ENCODE results near the gene TMED10.
"Not testable (repeated sequence)": the region's sequence is repeated elsewhere in the genome, so short reads cannot be mapped to it uniquely, and the experiment has no call there.

The TMED10 gene

DNA sequence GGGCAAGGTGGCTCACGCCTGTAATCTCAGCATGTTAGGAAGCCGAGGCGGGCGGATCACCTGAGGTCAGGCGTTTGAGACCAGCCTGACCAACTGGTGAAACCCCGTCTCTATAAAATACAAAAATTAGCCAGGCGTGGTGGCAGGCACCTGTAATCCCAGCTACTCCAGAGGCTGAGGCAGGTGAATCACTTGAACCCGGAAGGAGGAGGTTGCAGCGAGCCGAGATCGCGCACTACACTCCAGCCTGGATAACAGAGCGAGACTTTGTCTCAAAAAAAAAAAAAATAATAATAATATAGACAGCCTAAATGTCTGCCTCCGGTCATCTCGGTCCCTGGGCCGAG, 49.0 kb downstream of the TMED10 start:
- DNase-seq (ENCODE audit: low read depth): not testable (repeated sequence)

DNA sequence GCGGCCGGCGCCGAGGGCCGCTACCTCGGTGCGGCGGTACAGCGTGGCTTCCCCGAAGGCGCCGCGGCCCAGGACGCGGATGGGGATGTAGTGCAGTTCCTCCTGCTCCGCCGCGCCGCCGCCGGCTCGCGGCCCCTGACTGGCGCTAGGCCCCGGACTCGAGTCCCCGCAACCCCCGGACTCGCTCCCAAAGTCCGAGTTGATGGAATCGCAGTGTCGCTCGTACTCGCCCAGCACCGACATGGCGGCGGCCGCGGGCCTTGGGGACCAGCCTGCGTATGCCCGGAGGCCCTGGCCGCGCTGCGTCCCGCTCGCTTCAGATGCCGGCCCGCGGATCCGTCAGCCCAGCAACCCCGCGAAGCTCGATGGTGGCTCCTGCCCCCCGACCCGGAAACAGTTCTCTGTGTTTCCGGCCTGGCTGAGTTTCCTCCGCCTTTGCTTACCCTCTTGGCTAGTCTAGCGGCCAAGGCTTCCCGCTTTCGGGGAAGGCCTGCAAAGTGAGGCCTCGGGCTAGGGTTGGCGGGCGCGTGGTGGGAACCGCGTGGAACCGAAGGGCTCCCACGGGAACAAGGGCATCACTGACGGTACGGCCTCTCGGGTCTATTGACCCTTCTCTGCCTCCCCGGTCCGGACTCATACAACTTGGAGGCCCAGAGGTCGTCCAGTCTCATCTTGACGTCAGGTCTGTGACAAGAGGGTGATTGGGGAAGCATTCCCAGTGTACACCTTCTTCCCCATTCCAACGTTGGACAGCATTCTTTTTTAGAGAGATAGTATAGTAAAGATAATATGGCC, 49.5 kb downstream of the TMED10 start, which contains the start of gene NEK9:
Gene NEK9, minus strand, starts transcription at position 370 of the 795 bp plus-strand sequence. Its CDS starts 127 bp downstream, at position 243.
- DNase-seq (ENCODE audit: low read depth): peak; percentile 83

DNA sequence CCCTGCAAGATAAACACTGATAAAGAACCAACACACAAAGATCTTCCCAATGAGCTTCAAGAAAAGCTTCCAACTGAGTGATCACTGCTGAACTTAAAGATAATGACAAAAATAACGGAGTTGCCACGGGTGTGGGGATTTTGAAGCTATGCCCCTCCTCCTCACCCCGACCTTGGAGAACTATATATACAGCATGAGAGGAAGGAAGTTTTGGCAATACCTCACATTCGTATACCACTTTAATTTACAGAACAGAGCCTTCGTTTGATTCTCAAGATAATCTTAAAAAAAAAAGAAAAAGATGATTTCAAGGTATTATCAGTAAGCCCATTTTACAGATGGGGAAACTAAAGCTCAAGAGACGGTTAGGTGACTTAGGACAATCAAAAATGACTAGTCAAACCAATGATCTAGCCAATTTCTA, 50.3 kb downstream of the TMED10 start:
- no peak for DNase-seq (ENCODE audit: low read depth)

DNA sequence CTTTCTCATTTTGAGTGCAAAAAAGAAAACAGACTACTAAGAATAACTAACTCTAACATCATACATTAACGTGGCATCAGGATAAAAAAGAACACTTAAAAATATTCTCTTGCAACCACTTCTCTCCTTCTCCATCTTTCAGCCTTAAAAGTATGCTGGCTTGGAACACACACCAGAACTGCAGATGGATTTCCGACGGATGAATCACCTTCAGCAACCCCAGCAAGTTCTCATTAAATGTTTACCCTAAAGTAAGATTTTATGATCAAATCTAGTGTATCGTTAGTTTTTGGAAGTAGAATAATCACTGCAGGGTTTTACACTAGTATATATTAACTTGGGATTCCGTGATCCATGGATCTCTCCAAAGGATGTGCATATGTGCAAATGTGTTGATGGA, 50.8 kb downstream of the TMED10 start:
- no peak for DNase-seq (ENCODE audit: low read depth)

DNA sequence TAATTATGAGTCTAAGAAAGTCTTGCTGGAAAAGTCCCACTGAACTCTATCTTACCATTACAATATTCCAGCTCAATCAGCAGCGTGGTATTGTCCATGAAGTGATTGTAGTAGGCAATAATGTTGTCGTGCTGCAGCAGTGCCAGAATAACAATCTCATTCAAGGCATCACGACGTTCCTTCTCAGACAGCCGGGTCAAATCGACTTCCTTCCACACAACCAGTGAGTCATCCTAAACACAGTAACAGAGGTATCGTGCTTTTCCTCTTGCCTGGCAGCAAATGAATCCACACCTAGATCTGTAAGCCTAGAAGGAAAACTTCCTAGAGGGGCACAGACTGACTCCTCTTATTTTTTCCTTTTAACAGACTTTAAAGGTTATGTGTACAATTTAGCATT, 52.4 kb downstream of the TMED10 start:
- no peak for DNase-seq (ENCODE audit: low read depth)

DNA sequence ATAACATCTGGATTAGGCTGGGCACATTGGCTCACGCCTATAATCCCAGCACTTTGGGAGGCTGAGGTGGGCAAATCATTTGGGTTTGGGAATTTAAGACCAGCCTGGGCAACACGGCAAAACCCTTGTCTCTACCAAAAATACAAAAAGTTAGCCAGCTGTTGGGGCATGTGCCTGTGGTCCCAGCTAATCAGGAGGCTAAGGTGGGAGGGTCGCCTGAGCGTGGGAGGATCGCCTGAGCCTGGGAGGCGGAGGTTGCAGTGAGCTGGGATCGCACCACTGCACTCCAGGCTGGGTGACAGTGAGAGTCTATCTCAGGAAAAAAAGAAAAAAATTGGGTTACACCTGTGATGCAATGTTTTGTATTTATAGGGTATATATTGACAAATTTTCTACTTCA, 54.9 kb downstream of the TMED10 start:
- DNase-seq (ENCODE audit: low read depth): no peak

DNA sequence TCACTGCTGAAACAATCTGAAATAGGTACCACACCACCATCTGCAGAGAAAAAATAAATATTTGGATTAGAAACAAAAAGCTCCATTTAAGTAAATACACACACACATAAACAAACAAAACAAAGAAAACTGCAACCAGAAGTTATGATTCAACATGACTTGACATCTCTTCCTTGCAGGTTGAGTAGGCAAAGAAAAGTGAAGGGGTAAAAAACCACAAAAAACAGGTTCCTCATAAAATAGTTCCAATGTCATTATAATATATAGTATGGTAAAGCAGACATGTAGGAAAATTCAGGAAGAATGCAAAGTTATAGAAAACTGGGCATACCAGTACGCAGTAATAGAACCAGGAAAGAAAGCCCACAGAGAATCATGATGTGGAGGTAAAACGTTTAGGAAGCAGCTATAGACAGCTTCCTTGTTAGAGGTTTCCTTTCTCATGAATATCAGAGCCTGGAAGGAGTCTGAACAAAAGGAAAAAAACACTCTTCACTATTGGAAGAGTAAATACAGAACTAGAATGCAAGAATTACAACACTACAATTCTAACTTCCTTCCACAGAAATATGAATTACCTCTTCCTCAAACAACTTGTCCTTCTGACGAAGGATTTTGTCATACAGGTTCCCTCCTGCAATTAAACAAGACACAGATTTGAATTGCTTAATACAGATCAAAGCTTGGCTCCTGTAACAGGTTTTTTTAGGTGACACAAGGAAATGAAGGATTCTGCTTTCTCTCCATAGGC, 55.7 kb downstream of the TMED10 start:
- no peak for DNase-seq (ENCODE audit: low read depth)

DNA sequence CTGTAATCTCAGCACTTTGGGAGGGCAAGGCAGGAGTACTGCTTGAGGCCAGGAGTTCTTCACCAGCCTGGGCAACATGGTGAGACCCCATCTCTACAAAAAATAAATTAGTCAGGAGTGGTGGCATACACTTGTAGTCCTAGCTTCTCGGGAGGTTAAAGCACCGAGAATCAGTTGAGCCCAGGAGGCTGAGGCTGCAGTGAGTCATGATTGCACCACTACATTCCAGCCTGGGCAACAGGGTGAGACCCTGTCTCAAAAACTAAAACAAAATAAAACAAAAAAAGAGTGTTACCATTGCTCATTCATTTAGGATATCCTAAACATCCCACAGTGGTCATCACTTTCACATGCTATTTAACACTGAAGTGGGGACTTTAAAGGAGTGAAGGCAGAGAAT, 57.4 kb downstream of the TMED10 start:
- no peak for DNase-seq (ENCODE audit: low read depth)

DNA sequence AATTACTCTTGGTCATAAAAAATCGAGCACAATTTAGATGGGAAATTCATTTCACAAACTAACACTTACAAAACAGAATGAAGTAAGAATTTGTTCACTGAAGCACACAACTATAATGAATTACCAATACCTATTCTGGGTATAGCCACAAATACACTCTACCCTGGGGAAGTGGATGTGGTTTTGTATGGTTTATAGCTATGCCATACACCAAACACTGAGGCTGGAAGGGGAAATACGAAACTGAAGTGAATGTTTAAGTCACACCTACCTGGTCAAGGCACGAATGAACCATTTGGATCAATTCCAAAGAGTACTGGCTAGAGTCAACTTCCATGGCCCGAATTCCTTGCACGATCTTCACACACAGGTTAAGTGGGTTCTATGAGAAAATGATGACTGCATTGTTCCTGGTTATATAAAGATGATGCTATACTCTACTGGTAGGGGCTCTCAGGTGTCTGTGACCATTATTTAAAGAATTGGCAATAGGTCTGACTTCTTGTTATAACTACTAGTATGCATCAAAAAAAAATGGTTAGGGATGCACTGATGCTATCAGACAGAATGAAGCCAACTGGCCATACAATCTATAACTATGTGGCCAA, 62.4 kb downstream of the TMED10 start:
- DNase-seq (ENCODE audit: low read depth): no peak

DNA sequence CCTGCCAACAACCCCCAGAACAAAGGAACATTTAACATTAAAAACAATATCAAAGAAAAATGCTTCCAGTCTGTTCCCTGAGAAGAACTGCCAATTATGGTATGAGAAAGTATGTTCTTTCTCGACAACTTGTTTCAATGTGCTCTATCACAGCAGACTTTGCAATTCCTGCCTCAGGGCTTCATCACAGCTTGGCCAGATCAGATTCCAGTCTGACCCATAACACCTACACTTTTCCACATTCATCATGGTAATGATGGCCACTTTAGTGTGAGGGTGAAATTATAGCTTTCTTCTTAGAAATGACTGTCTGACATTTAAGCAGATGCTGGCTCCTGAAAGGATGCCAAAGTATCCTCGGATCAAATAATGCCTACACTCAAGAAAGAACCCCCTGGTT, 66.5 kb downstream of the TMED10 start:
- no peak for DNase-seq (ENCODE audit: low read depth)

DNA sequence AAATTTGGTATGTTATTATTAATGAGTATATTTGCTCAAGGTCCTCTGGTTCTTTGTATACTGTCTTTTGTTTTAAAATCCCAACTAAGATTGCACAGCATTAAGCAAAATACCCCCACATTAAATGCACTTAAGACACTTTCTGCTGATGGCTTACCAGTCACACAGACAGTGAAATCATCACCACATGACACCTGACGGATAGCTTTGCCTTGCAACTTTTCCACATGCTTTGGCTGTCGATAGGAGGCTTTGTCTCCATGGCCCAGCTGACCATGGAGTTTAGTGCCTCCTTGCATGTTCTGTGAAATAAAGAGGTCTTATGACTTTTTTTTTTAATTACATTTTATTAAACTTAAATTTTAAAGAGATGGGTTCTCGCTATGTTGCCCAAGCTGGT, 69.2 kb downstream of the TMED10 start:
- no peak for DNase-seq (ENCODE audit: low read depth)

DNA sequence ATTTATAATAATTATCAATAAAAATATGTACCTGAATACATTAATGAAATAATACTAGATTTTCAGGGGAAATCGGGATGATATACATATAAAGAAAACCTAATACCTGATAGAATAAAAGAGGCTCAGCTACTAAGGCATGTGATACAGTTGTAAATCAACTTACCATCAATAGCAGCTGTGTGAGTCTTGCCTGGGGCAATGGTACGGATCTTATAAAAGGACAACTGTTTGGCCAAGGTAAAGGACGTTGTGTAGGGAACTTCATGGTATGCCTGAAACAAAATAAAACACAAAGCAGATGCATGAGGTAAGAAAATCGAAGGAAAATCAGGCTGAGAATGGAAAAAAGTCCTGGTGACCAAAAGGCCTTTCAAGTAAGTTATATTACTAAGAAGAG, 74.9 kb downstream of the TMED10 start:
- no peak for DNase-seq (ENCODE audit: low read depth)

DNA sequence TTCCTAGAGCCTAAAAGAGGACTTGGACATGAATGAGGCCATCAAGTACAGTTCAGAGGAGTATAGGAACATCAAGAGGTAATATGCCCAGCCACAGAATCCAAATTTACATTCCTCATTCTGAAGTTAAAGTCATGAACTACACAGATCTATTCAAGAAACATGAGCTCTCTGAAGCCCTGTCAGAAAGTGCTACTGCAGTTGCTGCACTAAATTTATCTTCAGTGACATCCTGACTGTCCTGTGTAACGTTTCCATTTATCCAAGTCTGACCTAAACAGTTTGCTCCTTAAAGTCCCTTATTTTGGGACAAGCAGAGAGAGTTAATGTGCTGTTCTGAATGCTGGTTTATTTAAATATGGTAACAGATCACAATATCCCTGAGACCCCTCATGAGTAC, 77.7 kb downstream of the TMED10 start:
- DNase-seq (ENCODE audit: low read depth): no peak

DNA sequence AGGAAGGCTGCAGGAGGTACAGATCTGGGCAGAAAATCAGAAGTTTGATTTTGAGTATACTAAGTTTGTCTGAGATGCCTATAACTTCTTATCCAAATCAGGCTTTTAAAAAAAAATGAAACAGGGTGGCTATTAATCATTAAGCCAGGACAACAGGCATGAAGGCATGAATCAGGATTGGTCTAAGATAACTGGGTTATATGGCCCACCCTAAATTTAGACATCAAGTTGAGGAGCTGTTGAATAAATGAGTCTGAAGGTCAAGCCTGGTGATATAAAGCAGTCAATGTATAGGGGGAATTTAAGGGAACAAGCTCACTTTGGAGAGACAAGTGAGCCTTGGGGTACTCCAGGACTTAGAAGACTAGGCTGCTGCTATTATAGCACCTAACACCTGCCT, 78.2 kb downstream of the TMED10 start:
- no peak for DNase-seq (ENCODE audit: low read depth)

DNA sequence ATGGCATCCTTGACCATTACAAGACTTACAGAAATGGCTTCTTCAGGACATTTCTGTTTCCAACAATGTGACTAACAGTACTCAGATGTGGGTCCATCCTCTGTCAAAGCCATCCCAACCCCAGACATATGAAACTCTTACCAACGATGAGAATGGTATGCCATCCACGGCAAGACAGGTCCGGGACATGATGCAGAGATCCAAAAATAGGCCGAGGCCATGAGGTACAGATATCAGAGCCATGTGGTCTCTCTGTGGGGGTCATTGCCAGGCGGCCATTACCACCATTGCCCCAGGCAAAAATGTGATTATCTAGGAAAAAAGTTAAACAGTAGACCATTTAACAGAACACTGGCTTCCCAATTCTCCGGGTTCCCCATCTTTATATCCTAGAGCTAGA, 79.5 kb downstream of the TMED10 start:
- no peak for DNase-seq (ENCODE audit: low read depth)

DNA sequence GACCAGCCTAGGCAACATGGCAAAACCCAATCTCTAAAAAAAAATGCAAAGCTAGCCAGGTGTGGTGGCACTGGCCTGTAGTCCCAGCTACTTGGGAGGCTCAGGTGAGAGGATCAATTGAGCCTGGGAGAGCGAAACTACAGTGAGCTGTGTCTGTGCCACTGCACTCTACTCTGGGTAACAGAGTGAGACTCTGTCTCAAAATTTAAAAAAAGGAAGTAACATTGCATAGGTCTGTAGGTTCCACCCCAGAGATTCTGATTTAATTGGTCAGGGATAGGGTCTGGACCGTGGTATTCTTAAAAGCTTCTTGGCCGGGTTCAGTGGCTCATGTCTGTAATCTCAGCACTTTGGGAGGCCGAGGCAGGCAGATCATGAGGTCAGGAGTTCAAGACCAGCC, 80.7 kb downstream of the TMED10 start:
- no peak for DNase-seq (ENCODE audit: low read depth)

DNA sequence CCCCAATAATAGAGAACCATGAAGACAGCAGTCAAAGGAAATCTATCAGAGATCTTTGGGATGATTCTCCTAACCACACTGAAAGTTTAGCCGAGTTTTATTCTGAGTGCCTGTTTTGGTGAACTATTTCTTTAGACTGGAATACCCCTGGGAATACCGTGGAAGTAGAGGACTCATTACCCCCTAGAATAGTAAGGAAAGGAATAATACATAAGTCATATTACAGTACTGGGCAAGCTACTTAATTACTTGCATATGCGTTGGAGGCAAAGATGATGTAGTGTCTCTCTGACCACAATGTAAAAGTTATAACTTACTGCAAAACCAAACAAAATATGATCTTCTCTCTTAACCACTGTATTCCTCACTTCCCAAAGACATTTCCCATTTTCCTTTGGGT, 81.5 kb downstream of the TMED10 start:
- no peak for DNase-seq (ENCODE audit: low read depth)

DNA sequence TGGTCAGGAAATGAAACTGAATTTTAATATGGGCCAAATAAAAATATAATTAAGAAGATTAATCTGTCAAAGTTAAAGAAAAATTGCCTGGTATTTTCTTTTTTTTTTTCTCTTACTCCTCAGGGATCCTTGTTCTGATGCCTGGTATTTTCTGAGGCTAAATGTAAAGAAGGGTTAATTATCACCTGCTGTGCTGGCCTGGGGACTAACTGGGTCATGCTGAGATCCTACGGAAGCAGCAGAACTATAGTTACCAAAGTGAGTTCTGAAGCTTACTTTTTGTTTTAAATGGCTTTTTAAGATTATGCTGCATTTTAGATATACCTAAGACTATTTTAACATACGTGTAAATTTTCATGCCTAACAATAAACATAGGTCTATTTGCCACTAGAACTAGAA, 83.7 kb downstream of the TMED10 start:
- no peak for DNase-seq (ENCODE audit: low read depth)

DNA sequence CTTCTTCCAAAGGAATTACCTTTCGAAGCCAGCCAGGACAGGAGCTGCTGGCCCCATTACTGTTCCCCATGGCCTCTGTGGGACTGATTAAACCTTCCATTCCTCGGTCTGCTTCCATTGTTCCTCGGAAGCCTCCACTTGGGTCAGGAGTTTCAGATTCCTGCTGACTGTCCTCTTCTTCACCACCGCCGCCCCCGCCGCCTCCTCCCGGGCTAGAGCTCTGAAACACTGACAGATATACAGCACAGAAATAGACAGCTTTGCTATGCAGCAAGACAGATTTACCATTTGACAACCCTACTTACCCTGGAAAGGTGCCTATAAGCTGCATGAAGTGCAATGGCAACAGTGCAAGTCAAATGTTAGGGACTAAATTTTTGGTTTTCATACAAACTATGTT, 85.2 kb downstream of the TMED10 start:
- DNase-seq (ENCODE audit: low read depth): no peak

DNA sequence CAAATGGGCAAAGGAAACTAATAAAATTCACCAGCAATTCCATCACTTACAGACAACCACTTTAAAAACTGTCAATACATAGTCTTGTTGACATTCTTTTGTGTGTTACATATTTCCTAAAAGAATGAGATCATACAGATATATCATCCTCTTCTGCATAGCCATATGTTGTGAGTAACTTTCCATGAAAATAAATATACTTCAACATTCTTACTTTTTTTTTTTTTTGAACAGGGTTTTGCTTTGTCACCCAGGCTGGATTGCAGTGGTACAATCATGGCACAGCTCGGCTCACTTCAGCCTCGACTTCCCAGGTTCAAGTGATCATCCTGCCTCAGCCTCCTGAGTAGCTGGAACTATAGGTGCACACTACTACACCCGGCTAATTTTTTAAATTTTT, 86.1 kb downstream of the TMED10 start:
- no peak for DNase-seq (ENCODE audit: low read depth)

DNA sequence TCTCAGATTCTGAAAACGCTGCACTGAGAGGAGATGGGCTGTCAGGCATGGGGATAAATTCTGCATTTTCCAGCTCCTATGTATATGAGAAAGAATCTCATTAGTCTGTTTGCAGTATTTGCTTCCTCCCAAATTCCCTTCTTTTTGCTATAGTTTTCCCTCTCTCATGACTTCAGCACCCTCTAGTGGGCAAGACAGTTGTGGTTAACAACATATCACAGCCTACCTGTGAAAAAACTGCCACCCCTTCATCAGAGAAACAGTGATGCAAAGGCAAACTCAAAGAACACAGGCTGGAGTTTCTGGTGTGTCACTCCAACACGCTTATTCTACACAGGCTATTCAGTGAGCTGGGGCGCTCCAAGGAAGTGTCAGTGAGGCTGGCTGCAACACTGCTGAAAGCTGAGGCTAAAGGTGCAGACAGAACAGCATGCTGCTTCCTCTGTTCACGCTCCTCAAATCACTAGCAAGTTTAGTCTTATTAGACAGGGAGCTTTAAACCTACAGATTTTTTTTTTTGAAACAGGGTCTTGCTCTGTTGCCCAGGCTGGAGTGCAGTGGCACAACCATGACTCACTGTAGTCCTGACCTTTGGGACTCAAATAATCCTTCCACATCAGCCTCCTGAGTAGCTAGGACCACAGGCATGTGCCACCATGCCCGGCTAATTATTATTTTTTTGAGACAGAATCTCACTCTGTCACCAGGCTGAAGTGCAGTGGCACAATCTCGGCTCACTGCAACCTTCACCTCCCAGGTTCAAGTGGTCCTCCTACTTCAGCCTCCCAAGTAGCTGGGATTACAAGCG, 87.6 kb downstream of the TMED10 start:
- DNase-seq (ENCODE audit: low read depth): peak; percentile 26

DNA sequence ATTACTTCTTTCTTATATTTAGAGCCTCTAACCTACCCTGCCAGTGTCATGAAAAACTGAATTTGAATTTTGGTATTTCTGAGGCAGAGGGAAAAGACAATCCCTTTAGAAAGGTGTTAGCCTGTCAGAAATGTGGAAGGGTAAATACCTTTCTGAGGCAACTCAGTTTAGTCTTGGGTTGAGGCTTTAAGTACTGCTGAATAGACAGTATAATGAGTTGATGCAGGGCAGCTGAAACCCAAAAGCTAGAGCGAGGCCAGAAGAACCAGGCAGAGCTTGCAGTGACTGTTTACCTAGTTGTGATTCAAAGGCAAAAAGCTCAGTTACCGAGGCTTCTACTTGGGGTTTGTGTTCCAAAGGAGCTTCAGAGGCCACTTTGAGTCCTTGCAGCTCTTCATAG, 88.3 kb downstream of the TMED10 start:
- DNase-seq (ENCODE audit: low read depth): no peak

Data from T follicular helper cell (primary cell).